ENCODE results near the gene TRAF3IP1. TPM values are rescaled to one million over a fixed set of nuclear protein-coding genes. Genes with fewer than 3 reads are reported as not detected.

The TRAF3IP1 gene
- total and polyA plus RNA-seq, 2 of the 13 experiments (the other 11 are each of a cell fraction or from before 2014, with no cell fraction given), result 4.1 to 12.9 TPM

DNA sequence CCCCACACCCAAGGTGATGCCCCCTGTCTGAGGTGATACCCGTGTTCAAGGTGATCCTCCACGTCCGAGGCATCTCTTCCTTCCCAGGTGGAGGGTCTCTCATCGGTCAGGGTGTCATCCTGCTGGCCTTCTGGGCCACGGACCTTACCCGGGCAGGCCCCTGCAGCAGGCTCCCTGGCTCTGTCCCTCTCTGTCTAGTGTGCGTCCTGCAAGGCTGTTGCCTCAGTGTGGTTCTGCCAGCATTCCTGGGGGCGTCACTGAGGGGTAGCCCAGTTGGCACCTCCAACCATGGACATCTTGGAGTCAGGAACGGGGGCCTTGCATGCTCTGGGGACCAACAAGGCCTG lies 26.3 kb upstream of the TRAF3IP1 start (continued):
- TF ChIP-seq, protein P1, sequence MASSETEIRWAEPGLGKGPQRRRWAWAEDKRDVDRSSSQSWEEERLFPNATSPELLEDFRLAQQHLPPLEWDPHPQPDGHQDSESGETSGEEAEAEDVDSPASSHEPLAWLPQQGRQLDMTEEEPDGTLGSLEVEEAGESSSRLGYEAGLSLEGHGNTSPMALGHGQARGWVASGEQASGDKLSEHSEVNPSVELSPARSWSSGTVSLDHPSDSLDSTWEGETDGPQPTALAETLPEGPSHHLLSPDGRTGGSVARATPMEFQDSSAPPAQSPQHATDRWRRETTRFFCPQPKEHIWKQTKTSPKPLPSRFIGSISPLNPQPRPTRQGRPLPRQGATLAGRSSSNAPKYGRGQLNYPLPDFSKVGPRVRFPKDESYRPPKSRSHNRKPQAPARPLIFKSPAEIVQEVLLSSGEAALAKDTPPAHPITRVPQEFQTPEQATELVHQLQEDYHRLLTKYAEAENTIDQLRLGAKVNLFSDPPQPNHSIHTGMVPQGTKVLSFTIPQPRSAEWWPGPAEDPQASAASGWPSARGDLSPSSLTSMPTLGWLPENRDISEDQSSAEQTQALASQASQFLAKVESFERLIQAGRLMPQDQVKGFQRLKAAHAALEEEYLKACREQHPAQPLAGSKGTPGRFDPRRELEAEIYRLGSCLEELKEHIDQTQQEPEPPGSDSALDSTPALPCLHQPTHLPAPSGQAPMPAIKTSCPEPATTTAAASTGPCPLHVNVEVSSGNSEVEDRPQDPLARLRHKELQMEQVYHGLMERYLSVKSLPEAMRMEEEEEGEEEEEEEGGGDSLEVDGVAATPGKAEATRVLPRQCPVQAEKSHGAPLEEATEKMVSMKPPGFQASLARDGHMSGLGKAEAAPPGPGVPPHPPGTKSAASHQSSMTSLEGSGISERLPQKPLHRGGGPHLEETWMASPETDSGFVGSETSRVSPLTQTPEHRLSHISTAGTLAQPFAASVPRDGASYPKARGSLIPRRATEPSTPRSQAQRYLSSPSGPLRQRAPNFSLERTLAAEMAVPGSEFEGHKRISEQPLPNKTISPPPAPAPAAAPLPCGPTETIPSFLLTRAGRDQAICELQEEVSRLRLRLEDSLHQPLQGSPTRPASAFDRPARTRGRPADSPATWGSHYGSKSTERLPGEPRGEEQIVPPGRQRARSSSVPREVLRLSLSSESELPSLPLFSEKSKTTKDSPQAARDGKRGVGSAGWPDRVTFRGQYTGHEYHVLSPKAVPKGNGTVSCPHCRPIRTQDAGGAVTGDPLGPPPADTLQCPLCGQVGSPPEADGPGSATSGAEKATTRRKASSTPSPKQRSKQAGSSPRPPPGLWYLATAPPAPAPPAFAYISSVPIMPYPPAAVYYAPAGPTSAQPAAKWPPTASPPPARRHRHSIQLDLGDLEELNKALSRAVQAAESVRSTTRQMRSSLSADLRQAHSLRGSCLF (CRISPR knock-in tag; IDR thresholded peaks at IDR 0.05; ENCODE audit: borderline replicate concordance), result no peak
- TF ChIP-seq KDM5A (IDR thresholded peaks at IDR 0.05; ENCODE audit: borderline replicate concordance, low read length) (no peak), PHB2 (IDR thresholded peaks at IDR 0.05; ENCODE audit: partially characterized antibody) (no peak), ESRRA (CRISPR knock-in tag; IDR thresholded peaks at IDR 0.05; ENCODE audit: low read depth) (0 out of 2 replicates have a peak, but pooled peaks have one; percentile 16), ZNF510 (CRISPR knock-in tag; IDR thresholded peaks at IDR 0.05; ENCODE audit: low read depth) (no peak), ZNF704 (CRISPR knock-in tag; IDR thresholded peaks at IDR 0.05; ENCODE audit: borderline replicate concordance) (no peak), SNAI1 (CRISPR knock-in tag; IDR thresholded peaks at IDR 0.05; ENCODE audit: borderline replicate concordance) (no peak), EED (CRISPR knock-in tag; IDR thresholded peaks at IDR 0.05) (no peak), PHF8 (CRISPR knock-in tag; IDR thresholded peaks at IDR 0.05) (no peak), HNF4G (IDR thresholded peaks at IDR 0.05; ENCODE audit: borderline replicate concordance, low read depth, low read length) (no peak), HNF4G (CRISPR knock-in tag; IDR thresholded peaks at IDR 0.05; ENCODE audit: borderline replicate concordance, low read depth) (no peak), ZNF746 (CRISPR knock-in tag; IDR thresholded peaks at IDR 0.05) (no peak), TEAD3 (CRISPR knock-in tag; optimal IDR thresholded peaks at IDR 0.05; ENCODE audit: borderline replicate concordance) (no peak), ARNT2 (CRISPR knock-in tag; IDR thresholded peaks at IDR 0.05; ENCODE audit: low read depth) (no peak), TRIM24 (CRISPR knock-in tag; IDR thresholded peaks at IDR 0.05) (0 out of 2 replicates have a peak, but pooled peaks have one; percentile 12), ZNF562 (CRISPR knock-in tag; IDR thresholded peaks at IDR 0.05; ENCODE audit: borderline replicate concordance) (no peak)
- TF ChIP-seq, protein P2, sequence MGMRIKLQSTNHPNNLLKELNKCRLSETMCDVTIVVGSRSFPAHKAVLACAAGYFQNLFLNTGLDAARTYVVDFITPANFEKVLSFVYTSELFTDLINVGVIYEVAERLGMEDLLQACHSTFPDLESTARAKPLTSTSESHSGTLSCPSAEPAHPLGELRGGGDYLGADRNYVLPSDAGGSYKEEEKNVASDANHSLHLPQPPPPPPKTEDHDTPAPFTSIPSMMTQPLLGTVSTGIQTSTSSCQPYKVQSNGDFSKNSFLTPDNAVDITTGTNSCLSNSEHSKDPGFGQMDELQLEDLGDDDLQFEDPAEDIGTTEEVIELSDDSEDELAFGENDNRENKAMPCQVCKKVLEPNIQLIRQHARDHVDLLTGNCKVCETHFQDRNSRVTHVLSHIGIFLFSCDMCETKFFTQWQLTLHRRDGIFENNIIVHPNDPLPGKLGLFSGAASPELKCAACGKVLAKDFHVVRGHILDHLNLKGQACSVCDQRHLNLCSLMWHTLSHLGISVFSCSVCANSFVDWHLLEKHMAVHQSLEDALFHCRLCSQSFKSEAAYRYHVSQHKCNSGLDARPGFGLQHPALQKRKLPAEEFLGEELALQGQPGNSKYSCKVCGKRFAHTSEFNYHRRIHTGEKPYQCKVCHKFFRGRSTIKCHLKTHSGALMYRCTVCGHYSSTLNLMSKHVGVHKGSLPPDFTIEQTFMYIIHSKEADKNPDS (CRISPR knock-in tag; IDR thresholded peaks at IDR 0.05), result 0 out of 2 replicates have a peak, but pooled peaks have one; percentile 50
- TF ChIP-seq, protein P3, sequence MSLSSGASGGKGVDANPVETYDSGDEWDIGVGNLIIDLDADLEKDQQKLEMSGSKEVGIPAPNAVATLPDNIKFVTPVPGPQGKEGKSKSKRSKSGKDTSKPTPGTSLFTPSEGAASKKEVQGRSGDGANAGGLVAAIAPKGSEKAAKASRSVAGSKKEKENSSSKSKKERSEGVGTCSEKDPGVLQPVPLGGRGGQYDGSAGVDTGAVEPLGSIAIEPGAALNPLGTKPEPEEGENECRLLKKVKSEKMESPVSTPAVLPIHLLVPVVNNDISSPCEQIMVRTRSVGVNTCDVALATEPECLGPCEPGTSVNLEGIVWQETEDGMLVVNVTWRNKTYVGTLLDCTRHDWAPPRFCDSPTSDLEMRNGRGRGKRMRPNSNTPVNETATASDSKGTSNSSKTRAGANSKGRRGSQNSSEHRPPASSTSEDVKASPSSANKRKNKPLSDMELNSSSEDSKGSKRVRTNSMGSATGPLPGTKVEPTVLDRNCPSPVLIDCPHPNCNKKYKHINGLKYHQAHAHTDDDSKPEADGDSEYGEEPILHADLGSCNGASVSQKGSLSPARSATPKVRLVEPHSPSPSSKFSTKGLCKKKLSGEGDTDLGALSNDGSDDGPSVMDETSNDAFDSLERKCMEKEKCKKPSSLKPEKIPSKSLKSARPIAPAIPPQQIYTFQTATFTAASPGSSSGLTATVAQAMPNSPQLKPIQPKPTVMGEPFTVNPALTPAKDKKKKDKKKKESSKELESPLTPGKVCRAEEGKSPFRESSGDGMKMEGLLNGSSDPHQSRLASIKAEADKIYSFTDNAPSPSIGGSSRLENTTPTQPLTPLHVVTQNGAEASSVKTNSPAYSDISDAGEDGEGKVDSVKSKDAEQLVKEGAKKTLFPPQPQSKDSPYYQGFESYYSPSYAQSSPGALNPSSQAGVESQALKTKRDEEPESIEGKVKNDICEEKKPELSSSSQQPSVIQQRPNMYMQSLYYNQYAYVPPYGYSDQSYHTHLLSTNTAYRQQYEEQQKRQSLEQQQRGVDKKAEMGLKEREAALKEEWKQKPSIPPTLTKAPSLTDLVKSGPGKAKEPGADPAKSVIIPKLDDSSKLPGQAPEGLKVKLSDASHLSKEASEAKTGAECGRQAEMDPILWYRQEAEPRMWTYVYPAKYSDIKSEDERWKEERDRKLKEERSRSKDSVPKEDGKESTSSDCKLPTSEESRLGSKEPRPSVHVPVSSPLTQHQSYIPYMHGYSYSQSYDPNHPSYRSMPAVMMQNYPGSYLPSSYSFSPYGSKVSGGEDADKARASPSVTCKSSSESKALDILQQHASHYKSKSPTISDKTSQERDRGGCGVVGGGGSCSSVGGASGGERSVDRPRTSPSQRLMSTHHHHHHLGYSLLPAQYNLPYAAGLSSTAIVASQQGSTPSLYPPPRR (CRISPR knock-in tag; IDR thresholded peaks at IDR 0.05; ENCODE audit: borderline replicate concordance), result no peak
